Activated T-cell treated with anti-CD3 and anti-CD28 coated beads, Interleukin-2, amount 50 U/mL, for 72 hours (primary cell): ENCODE data around the gene LYRM1. TPM values are rescaled to one million over a fixed set of nuclear protein-coding genes. Genes with fewer than 3 reads are reported as not detected.
A peak's percentile ranks its signal among the peaks of the same experiment; 100 is the strongest.

ENCODE experiments used
- ATAC-seq, 2 donors: fragments of 150-1000 bp; cut with Tn5 transposase; replicated peaks in 1 of 2; 2 replicates each; pipeline ENCODE4 v1.10.0; 2021; ENCODE audit warnings: moderate library complexity in 2 of 2, mild to moderate bottlenecking in 1 of 2
- DNase-seq, 2 donors: peaks; one replicate each; pipeline ENCODE4 v3.0.0; 2021 to 2022; ENCODE audit warnings: mixed read lengths in 1 of 2
- H3K27ac Mint-ChIP-seq: one replicate; pipeline ENCODE4 v1.8.0; 2022; ENCODE audit warnings: mild to moderate bottlenecking, moderate library complexity, mixed read lengths
- H3K27me3 Mint-ChIP-seq: one replicate; pipeline ENCODE4 v1.8.0; 2022; ENCODE audit warnings: low read depth, mixed read lengths
- H3K36me3 Mint-ChIP-seq, 2 donors: one replicate each; pipeline ENCODE4 v1.8.0; 2022; ENCODE audit warnings: mixed read lengths in 2 of 2, mild to moderate bottlenecking in 1 of 2; ENCODE audit not compliant: insufficient read depth in 2 of 2
- H3K4me1 Mint-ChIP-seq: one replicate; pipeline ENCODE4 v1.8.0; 2022; ENCODE audit warnings: low read depth, mixed read lengths
- H3K4me3 Mint-ChIP-seq, 2 donors: one replicate each; pipeline ENCODE4 v1.8.0; 2022; ENCODE audit warnings: mild to moderate bottlenecking in 2 of 2, mixed read lengths in 2 of 2, moderate library complexity in 2 of 2
- H3K9me3 Mint-ChIP-seq, 2 donors: one replicate each; pipeline ENCODE4 v1.8.0; 2022; ENCODE audit warnings: mixed read lengths in 2 of 2
- total RNA-seq, 2 donors: library from RNA; stranded (reverse); gene quantifications; one replicate each; pipeline ENCODE4 v1.2.3, GENCODE V29; 2022

LYRM1 gene
- total RNA-seq, 2 donors from 2014 or later: 31.8 to 44.0 TPM

DNA sequence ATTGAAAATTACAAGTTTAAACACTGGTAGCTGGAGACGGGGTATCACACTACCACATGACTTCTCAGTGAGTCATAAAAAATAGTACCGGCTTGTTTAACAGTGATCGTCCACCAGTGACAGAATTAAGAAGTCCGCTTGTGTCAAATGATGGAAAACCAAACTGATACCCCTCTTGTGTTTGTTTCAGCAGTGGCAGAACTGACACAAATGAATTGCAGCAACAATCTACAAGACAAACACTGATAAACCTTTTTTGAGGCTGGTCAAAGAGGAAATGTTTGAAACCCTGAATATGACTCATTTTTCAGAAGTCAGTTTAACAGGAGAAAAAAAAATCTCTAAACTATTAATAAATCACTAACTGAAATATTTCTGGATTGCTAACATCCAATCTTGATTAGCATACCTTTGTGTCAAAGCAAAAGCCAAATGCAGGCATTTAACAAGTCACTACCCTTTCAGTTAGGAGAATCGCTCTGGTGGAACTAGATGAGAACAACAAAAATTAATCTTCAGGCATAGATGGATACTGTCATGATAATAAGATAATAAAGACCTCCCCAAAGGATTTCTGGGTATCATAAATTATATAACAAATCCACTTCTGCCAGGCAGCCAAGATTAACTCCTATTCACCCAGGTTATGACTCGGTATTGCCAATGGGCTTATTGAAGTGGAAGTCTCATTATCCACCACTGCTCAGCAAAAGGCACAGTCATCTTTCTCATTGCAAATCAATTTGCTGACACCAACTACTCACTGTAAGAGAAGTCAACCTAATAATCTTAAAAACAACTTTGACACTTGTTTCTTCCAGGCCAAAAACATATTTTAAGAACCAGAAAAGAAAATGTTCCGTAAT lies 21.2 kb upstream of the LYRM1 start:
- DNase-seq: peak in 1 of 2 donors; percentile 10
- Mint-ChIP-seq H3K9me3 (peaks cover 0 to 2% of the 10 kb centered on the region in 2 donors), H3K36me3 (peaks cover 2 to 3% of the 10 kb centered on the region in 2 donors), H3K4me3 (peak overlapping the region; percentile 32 to 58), H3K27me3 (no peaks in the 10 kb centered on the region), H3K4me1 (peaks cover 56% of the 10 kb centered on the region), H3K27ac (peak overlapping the region; percentile 81)
- peak; percentile 44 to 69 for ATAC-seq

DNA sequence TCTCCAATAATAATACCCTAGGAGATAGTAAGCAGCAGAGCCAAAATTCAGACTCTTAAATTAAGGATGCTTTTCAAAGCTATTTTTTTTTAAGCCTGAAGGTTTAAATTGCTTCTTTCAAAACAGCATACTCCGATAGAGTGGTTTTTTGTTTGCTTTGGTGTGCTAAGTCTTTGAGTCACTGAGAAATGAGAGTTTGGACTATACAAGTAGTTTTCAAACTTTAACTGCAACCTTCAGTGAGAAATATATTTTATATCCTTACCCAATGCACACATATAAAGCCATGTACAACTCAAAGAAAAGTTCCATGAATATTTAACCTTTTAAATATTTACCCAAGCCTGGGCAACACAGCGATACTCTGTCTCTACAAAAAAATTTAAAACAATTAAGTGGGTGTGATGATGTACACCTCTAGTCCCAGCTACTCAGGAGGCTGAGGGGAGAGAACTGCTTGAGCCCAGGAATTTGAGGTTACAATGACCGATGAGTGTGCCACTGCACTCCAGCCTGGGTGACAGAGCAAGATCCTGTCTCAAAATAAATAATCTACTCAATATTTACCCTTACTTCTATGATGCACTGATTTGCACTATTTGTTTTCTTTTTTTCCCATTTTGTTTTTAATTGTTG lies 19.6 kb upstream of the LYRM1 start:
- ATAC-seq (no peak), DNase-seq (no peak)
- H3K4me3 Mint-ChIP-seq: no peak overlapping the region
- H3K4me1 Mint-ChIP-seq: peaks cover 53% of the 10 kb centered on the region
- no peaks in the 10 kb centered on the region for H3K27me3 Mint-ChIP-seq
- no peak overlapping the region for H3K27ac Mint-ChIP-seq
- H3K9me3 Mint-ChIP-seq: peaks cover 0 to 2% of the 10 kb centered on the region in 2 donors
- peaks cover 2 to 3% of the 10 kb centered on the region in 2 donors for H3K36me3 Mint-ChIP-seq

DNA sequence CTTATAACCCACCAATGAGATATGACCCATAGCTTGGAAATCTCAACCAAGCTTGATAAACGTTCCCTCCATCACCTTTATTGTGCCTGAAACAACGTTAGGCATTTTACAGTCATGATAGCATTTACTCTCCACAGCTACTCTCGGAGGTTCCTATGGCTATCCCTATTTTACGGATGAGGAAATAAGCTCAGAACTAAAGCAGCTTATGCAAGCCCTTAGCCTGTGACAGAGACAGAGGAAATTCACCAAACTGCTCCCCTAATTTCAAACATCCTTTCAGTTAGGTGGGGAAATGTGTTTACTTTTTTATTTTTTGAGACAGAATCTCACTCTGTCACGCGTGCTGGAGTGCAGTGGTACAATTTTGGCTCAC lies 19.1 kb upstream of the LYRM1 start:
- Mint-ChIP-seq H3K9me3 (peaks cover 0 to 2% of the 10 kb centered on the region in 2 donors), H3K27ac (no peak overlapping the region), H3K27me3 (no peaks in the 10 kb centered on the region), H3K4me1 (peaks cover 56% of the 10 kb centered on the region), H3K36me3 (peaks cover 2 to 4% of the 10 kb centered on the region in 2 donors), H3K4me3 (no peak overlapping the region)
- ATAC-seq: no peak
- no peak for DNase-seq

GRCh38 chr16:20883554-20884239 lies 16.9 kb upstream of the LYRM1 start:
- H3K27ac Mint-ChIP-seq: peak overlapping the region; percentile 65
- ATAC-seq: peak; percentile 31 to 52

GRCh38 chr16:20884240-20884556 lies 16.4 kb upstream of the LYRM1 start:
- ATAC-seq (peak; percentile 79 to 84), DNase-seq (peak; percentile 24 to 30)
- H3K36me3 Mint-ChIP-seq: peaks cover 0 to 2% of the 10 kb centered on the region in 2 donors

More at GRCh38 chr16:20883554-20884239, 16.9 kb upstream of the LYRM1 start:
- Mint-ChIP-seq H3K9me3 (no peaks in the 10 kb centered on the region), H3K36me3 (peaks cover 0 to 2% of the 10 kb centered on the region in 2 donors), H3K4me1 (peaks cover 48% of the 10 kb centered on the region), H3K4me3 (peak overlapping the region; percentile 2 to 69), H3K27me3 (no peaks in the 10 kb centered on the region)
- DNase-seq: no peak

GRCh38 chr16:20886320-20886719 lies 14.3 kb upstream of the LYRM1 start:
- Mint-ChIP-seq H3K4me3 (peak overlapping the region in 1 of 2 donors; percentile 25), H3K27me3 (no peaks in the 10 kb centered on the region), H3K9me3 (no peaks in the 10 kb centered on the region), H3K27ac (no peak overlapping the region), H3K4me1 (peaks cover 35% of the 10 kb centered on the region), H3K36me3 (peaks cover 0 to 2% of the 10 kb centered on the region in 2 donors)
- DNase-seq: no peak
- ATAC-seq: no peak

More at GRCh38 chr16:20884240-20884556, 16.4 kb upstream of the LYRM1 start:
- Mint-ChIP-seq H3K27me3 (no peaks in the 10 kb centered on the region), H3K4me1 (peaks cover 43% of the 10 kb centered on the region), H3K4me3 (peak overlapping the region; percentile 2 to 69), H3K27ac (peak overlapping the region; percentile 65), H3K9me3 (no peaks in the 10 kb centered on the region)

DNA sequence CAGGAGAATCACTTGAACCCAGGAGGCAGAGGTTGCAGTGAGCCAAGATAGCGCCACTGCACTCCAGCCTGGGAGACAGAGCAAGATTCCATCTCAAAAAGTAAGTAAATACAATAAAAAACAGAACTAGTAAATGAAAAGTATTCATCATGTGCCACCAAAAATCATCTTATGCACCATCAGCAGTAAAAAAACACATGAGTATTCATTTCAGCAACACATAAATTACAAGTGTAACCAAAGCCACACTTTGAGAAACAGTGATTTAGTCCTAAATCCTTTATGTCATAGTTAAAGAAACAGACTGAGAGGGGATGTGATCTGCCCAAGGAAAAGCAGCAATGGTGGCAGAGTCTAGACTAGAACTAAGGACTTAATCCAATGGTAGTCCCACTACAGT lies 13.4 kb upstream of the LYRM1 start:
- Mint-ChIP-seq H3K27me3 (no peaks in the 10 kb centered on the region), H3K4me1 (peaks cover 40% of the 10 kb centered on the region), H3K36me3 (peaks cover 0 to 2% of the 10 kb centered on the region in 2 donors), H3K4me3 (no peak overlapping the region), H3K9me3 (no peaks in the 10 kb centered on the region), H3K27ac (no peak overlapping the region)
- DNase-seq: no peak
- peak in 1 of 2 donors; percentile 37 for ATAC-seq

DNA sequence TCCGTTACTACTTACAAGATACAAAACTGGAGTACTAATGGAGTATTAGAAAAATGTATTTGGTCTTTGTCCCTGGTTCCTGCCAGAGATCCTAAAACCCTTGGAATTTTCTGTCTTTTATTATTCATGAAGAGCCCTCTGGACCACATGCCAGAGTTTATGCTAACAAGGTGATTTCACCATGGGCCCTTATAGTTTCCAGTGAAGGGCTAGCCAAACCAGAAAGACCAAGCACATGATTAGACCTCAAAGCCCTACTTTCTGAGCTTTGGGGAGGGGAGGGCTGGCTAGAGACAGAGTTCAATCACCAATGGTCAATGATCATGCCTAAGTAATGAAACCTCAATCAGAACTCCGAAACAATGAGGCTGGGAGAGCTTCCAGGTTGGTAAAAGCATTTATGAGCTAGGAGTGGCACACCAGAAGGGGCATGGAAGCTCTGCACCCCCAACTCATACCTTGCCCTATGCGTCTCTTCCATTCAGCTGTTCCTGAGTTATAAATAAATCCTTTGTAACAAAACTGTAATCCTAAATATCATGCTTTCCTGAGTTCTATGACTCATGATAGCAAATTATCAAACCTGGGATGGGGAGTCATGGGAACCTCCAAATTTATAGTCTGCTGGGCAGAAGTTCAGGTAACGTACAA lies 10.8 kb upstream of the LYRM1 start:
- H3K27ac Mint-ChIP-seq: no peak overlapping the region
- peaks cover 0 to 7% of the 10 kb centered on the region in 2 donors for H3K36me3 Mint-ChIP-seq
- DNase-seq (no peak), ATAC-seq (no peak)
- H3K4me3 Mint-ChIP-seq: no peak overlapping the region
- H3K9me3 Mint-ChIP-seq: no peaks in the 10 kb centered on the region
- peaks cover 24% of the 10 kb centered on the region for H3K4me1 Mint-ChIP-seq
- no peaks in the 10 kb centered on the region for H3K27me3 Mint-ChIP-seq

DNA sequence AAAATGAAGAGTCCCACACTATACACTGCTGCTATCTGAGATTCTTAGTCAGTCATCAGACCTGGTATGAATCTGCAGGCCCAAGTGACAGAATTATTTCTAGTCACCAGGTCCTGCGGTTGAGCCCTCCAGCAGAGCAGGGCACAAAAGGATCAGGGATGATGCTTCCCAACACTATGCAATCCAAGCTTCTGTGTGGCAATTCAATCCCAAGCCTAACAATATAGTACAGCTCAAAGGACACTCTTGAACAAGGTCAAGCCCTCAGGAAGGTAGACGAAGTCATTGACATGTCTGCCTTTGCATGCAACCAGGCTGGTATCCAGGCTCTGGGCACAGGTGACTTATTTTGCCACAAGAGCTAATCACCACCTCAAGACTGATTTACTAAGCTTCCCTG lies 6.2 kb upstream of the LYRM1 start:
- H3K27me3 Mint-ChIP-seq: no peaks in the 10 kb centered on the region
- no peak overlapping the region for H3K4me3 Mint-ChIP-seq
- DNase-seq (no peak), ATAC-seq (no peak)
- H3K9me3 Mint-ChIP-seq: no peaks in the 10 kb centered on the region
- no peak overlapping the region for H3K27ac Mint-ChIP-seq
- H3K36me3 Mint-ChIP-seq: peaks cover 2 to 6% of the 10 kb centered on the region in 2 donors
- H3K4me1 Mint-ChIP-seq: peaks cover 27% of the 10 kb centered on the region

- peaks cover 38% of the 10 kb centered on the region for H3K4me1 Mint-ChIP-seq
- H3K9me3 Mint-ChIP-seq: no peaks in the 10 kb centered on the region
- DNase-seq (no peak), ATAC-seq (no peak)
- no peak overlapping the region for H3K27ac Mint-ChIP-seq
- peaks cover 12 to 18% of the 10 kb centered on the region in 2 donors for H3K36me3 Mint-ChIP-seq
- H3K4me3 Mint-ChIP-seq: peak overlapping the region in 1 of 2 donors; percentile 90
- H3K27me3 Mint-ChIP-seq: no peaks in the 10 kb centered on the region
Measured at GRCh38 chr16:20897253-20897897, 3.2 kb upstream of the LYRM1 start.

- no peaks in the 10 kb centered on the region for H3K9me3 Mint-ChIP-seq
- peaks cover 12 to 21% of the 10 kb centered on the region in 2 donors for H3K36me3 Mint-ChIP-seq
- H3K4me1 Mint-ChIP-seq: peaks cover 44% of the 10 kb centered on the region
- no peak for DNase-seq
- peak overlapping the region; percentile 11 to 90 for H3K4me3 Mint-ChIP-seq
- no peak overlapping the region for H3K27ac Mint-ChIP-seq
- ATAC-seq: no peak
- H3K27me3 Mint-ChIP-seq: no peaks in the 10 kb centered on the region
Measured at GRCh38 chr16:20897922-20898321, 2.6 kb upstream of the LYRM1 start.

GRCh38 chr16:20899071-20899470 lies 1.5 kb upstream of the LYRM1 start:
- H3K36me3 Mint-ChIP-seq: peaks cover 12 to 21% of the 10 kb centered on the region in 2 donors

More at GRCh38 chr16:20899071-20899470, 1.5 kb upstream of the LYRM1 start:
- ATAC-seq (no peak), DNase-seq (no peak)
- H3K27ac Mint-ChIP-seq: peak overlapping the region; percentile 56
- H3K9me3 Mint-ChIP-seq: no peaks in the 10 kb centered on the region
- no peaks in the 10 kb centered on the region for H3K27me3 Mint-ChIP-seq
- peaks cover 55% of the 10 kb centered on the region for H3K4me1 Mint-ChIP-seq
- peak overlapping the region; percentile 87 to 90 for H3K4me3 Mint-ChIP-seq
